Neural crest cell (in vitro differentiated cells): Measurements from ENCODE around the gene PVALEF. TPM values are rescaled to one million over a fixed set of nuclear protein-coding genes. Genes with fewer than 3 reads are reported as not detected.

Experiments
- DNase-seq: peaks from one replicate; pipeline ENCODE4 v3.0.0; 2021; ENCODE audit warnings: low read depth, mixed read lengths, low spot score
- H3K27ac Mint-ChIP-seq: one replicate; pipeline ENCODE4 v1.8.0; 2021; ENCODE audit warnings: mild to moderate bottlenecking, mixed read lengths; ENCODE audit not compliant: unreplicated experiment
- H3K27me3 Mint-ChIP-seq: 2 replicates; pipeline ENCODE4 v1.8.0; 2021; ENCODE audit warnings: low read depth, mild to moderate bottlenecking, mixed read lengths
- H3K36me3 Mint-ChIP-seq: 2 replicates; pipeline ENCODE4 v1.8.0; 2021; ENCODE audit warnings: low read depth, mild to moderate bottlenecking, mixed read lengths
- H3K4me1 Mint-ChIP-seq: 2 replicates; pipeline ENCODE4 v1.8.0; 2021; ENCODE audit warnings: mixed read lengths
- H3K4me3 Mint-ChIP-seq: one replicate; pipeline ENCODE4 v1.8.0; 2021; ENCODE audit warnings: mild to moderate bottlenecking, mixed read lengths
- H3K9me3 Mint-ChIP-seq: 2 replicates; pipeline ENCODE4 v1.8.0; 2021; ENCODE audit warnings: mixed read lengths
- CTCF ChIP-seq: fragments of 200-600 bp; sonication (generic); conservative IDR thresholded peaks from 2 replicates; pipeline ENCODE4 v1.5.0; 2021; ENCODE audit warnings: antibody characterized with exemption, mild to moderate bottlenecking
- total RNA-seq: library from RNA; stranded (reverse); gene quantifications from 2 replicates; pipeline ENCODE4 v1.2.1, GENCODE V29; 2021

PVALEF gene
- total RNA-seq, 1 donor from 2014 or later, result not detected

- DNase-seq, result no peak
- H3K27me3 Mint-ChIP-seq, result no peaks in the 10 kb centered on the region
- H3K36me3 Mint-ChIP-seq, result no peaks in the 10 kb centered on the region
- peaks cover 4% of the 10 kb centered on the region for H3K4me1 Mint-ChIP-seq
- H3K4me3 Mint-ChIP-seq, result no peak overlapping the region
- TF ChIP-seq CTCF, result no peak
- no peak overlapping the region for H3K27ac Mint-ChIP-seq
- no peaks in the 10 kb centered on the region for H3K9me3 Mint-ChIP-seq
Measured at GRCh38 chr17:81203136-81203535, 37.8 kb downstream of the PVALEF start.

GRCh38 chr17:81204578-81204977 lies 39.3 kb downstream of the PVALEF start:
- no peak for DNase-seq
- H3K36me3 Mint-ChIP-seq, result no peaks in the 10 kb centered on the region
- H3K4me3 Mint-ChIP-seq, result no peak overlapping the region
- no peaks in the 10 kb centered on the region for H3K27me3 Mint-ChIP-seq
- H3K4me1 Mint-ChIP-seq, result peaks cover 4% of the 10 kb centered on the region
- H3K27ac Mint-ChIP-seq, result no peak overlapping the region
- TF ChIP-seq CTCF, result no peak
- H3K9me3 Mint-ChIP-seq, result no peaks in the 10 kb centered on the region

- Mint-ChIP-seq H3K27ac (no peak overlapping the region), H3K4me3 (no peak overlapping the region), H3K36me3 (no peaks in the 10 kb centered on the region), H3K27me3 (no peaks in the 10 kb centered on the region), H3K4me1 (no peaks in the 10 kb centered on the region), H3K9me3 (no peaks in the 10 kb centered on the region)
- TF ChIP-seq CTCF, result no peak
- no peak for DNase-seq
Measured at GRCh38 chr17:81206166-81206565, 40.9 kb downstream of the PVALEF start.

- Mint-ChIP-seq H3K4me3 (no peak overlapping the region), H3K27me3 (no peaks in the 10 kb centered on the region), H3K9me3 (no peaks in the 10 kb centered on the region), H3K27ac (no peak overlapping the region), H3K36me3 (no peaks in the 10 kb centered on the region), H3K4me1 (no peaks in the 10 kb centered on the region)
- TF ChIP-seq CTCF, result no peak
- no peak for DNase-seq
Measured at GRCh38 chr17:81206657-81207056, 41.4 kb downstream of the PVALEF start.

- no peak for DNase-seq
- TF ChIP-seq CTCF, result no peak
- H3K4me3 Mint-ChIP-seq, result no peak overlapping the region
- H3K4me1 Mint-ChIP-seq, result peaks cover 5% of the 10 kb centered on the region
- no peaks in the 10 kb centered on the region for H3K9me3 Mint-ChIP-seq
- no peaks in the 10 kb centered on the region for H3K27me3 Mint-ChIP-seq
- no peaks in the 10 kb centered on the region for H3K36me3 Mint-ChIP-seq
- H3K27ac Mint-ChIP-seq, result no peak overlapping the region
Measured at GRCh38 chr17:81207610-81208581, 42.6 kb downstream of the PVALEF start.
